ENCODE data around the gene TRPV2. TPM values are rescaled to one million over a fixed set of nuclear protein-coding genes. Genes with fewer than 3 reads are reported as not detected.

Gene TRPV2
- total and polyA plus RNA-seq, 2 of the 4 experiments (the other 2 are of a cell fraction), result 30.8 to 32.8 TPM

- no peak overlapping the region for H2AFZ ChIP-seq (replicated peaks; ENCODE audit: low read length, poor library complexity)
- no peaks in the 10 kb centered on the region for H3K9me3 ChIP-seq (ENCODE audit: control insufficient read depth, insufficient read depth, low read length)
- H3K4me1 ChIP-seq (ENCODE audit: control insufficient read depth, insufficient read depth, low read length), result no peaks in the 10 kb centered on the region
- no peak overlapping the region for H2BK20ac ChIP-seq (ENCODE audit: low read depth, low read length)
- no peak overlapping the region for H2BK120ac ChIP-seq (ENCODE audit: low read depth, low read length)
- H3K23ac ChIP-seq (ENCODE audit: low read depth, low read length), result no peak overlapping the region
- H3K4me3 ChIP-seq (ENCODE audit: insufficient read depth, low read depth, low read length), result no peak overlapping the region
- H3K36me3 ChIP-seq (ENCODE audit: control insufficient read depth, insufficient read depth, low read length), result peaks cover 42% of the 10 kb centered on the region
- no peak overlapping the region for H3K9ac ChIP-seq (ENCODE audit: low read depth, low read length)
- TF ChIP-seq MAFK (IDR thresholded peaks at IDR 0.05; ENCODE audit: low read depth, low read length) (no peak), USF2 (IDR thresholded peaks at IDR 0.05; ENCODE audit: low read depth, low read length) (no peak), RAD21 (IDR thresholded peaks at IDR 0.05; ENCODE audit: low read length) (no peak), SMC3 (IDR thresholded peaks at IDR 0.05; ENCODE audit: low read depth, low read length) (no peak), BHLHE40 (IDR thresholded peaks at IDR 0.05; ENCODE audit: low read depth, low read length) (no peak)
- no peak overlapping the region for H2AK5ac ChIP-seq (ENCODE audit: low read depth, low read length)
- ATAC-seq (ENCODE audit: low read depth) (no peak), DNase-seq (no peak)
- in situ Hi-C loops (cut with MboI; ENCODE audit: low sequenced_read_pairs) (no loop called here), intact Hi-C loops (cut with micrococcal nuclease) (no loop called here), dilution Hi-C loops (cut with HindIII; ENCODE audit: low sequenced_read_pairs, unreplicated experiment) (no loop called here)
- no peak overlapping the region for H3K27ac ChIP-seq (ENCODE audit: insufficient read depth, low read length)
- no peak overlapping the region for H2AK9ac ChIP-seq (replicated peaks; ENCODE audit: low read depth, low read length, poor library complexity)
- POLR2A ChIA-PET (ENCODE audit: unreplicated experiment), result no interaction called here
- no peak overlapping the region for H2BK5ac ChIP-seq (ENCODE audit: low read depth, low read length, poor library complexity, severe bottlenecking)
- peaks cover 22% of the 10 kb centered on the region for H3K9me1 ChIP-seq (ENCODE audit: insufficient read depth, low read length)
- no peak overlapping the region for H4K91ac ChIP-seq (ENCODE audit: insufficient read depth, low read depth, low read length)
- no peak overlapping the region for H3K4me2 ChIP-seq (ENCODE audit: low read depth, low read length)
- H2BK15ac ChIP-seq (ENCODE audit: low read depth, low read length), result no peak overlapping the region
- H3K4ac ChIP-seq (ENCODE audit: low read depth, low read length), result no peak overlapping the region
- peaks cover 0 to 67% of the 10 kb centered on the region in 2 experiments for H3K79me1 ChIP-seq (ENCODE audit: low read depth in 1 of 2, low read length in 2 of 2)
- BruUV-seq (replicated peaks), result no TSS peak
- H4K8ac ChIP-seq (ENCODE audit: low read depth in 2 of 2, low read length in 2 of 2), result no peak overlapping the region
- no peak overlapping the region for H3K18ac ChIP-seq (ENCODE audit: low read depth, low read length)
- no CpG with 5 or more reads among the region's 6 CpGs for WGBS, 2 experiments (ENCODE audit: extremely low coverage in 2 of 2, insufficient read length in 1 of 2)
- peaks cover 78% of the 10 kb centered on the region for H4K20me1 ChIP-seq (ENCODE audit: insufficient read depth, low read length)
- CTCF ChIA-PET, result no interaction called here
- H4K5ac ChIP-seq (ENCODE audit: low read depth, low read length), result no peak overlapping the region
- H3K56ac ChIP-seq (ENCODE audit: extremely low read depth, insufficient read depth, low read length), result no peak overlapping the region
- H3K27me3 ChIP-seq (ENCODE audit: control insufficient read depth, insufficient read depth, low read length), result no peaks in the 10 kb centered on the region
- H3K14ac ChIP-seq (replicated peaks; ENCODE audit: low read depth, low read length), result no peak overlapping the region
Observed at GRCh38 chr17:16448490-16448889, 33.1 kb downstream of the TRPV2 start.

All from IMR-90 (cell line).